H1 (cell line): Measurements from ENCODE around the gene KCNJ10. TPM values are rescaled to one million over a fixed set of nuclear protein-coding genes. Genes with fewer than 3 reads are reported as not detected.

Experiments
- CTCF ChIA-PET: fragments of 300-600 bp; sonication (Branson Sonifier 250); formaldehyde crosslinking; loops from one replicate; lab custom pipeline; 2021; ENCODE audit not compliant: partially characterized antibody; lab: Charles Lee
- POLR2A ChIA-PET: fragments of 300-600 bp; sonication (Branson Sonifier 250); formaldehyde crosslinking; loops from one replicate; lab custom pipeline; 2021; ENCODE audit warnings: inconsistent platforms; ENCODE audit not compliant: partially characterized antibody; lab: Charles Lee
- DNase-seq, 2 experiments: peaks; one replicate each; pipeline versions ENCODE4 v3.0.0 to v3.0.0-alpha.2; 2010 to 2022; ENCODE audit warnings: low spot score in 2 of 2, low read depth in 1 of 2, mixed read lengths in 1 of 2
- FAIRE-seq: peaks from 2 replicates; lab custom pipeline; 2011; peaks lifted over from hg19 to GRCh38; lab: Jason Lieb, UNC
- H2AFZ ChIP-seq: 2 replicates; pipeline ENCODE4 v1.8.1; 2012; ENCODE audit warnings: low read length, inconsistent platforms
- H2AK5ac ChIP-seq: 2 replicates; pipeline ENCODE4 v1.6.1; 2013; ENCODE audit warnings: low read depth, low read length
- H2BK120ac ChIP-seq: replicated peaks from 2 replicates; pipeline ENCODE3; 2013; ENCODE audit warnings: low read depth, low read length, inconsistent platforms
- H2BK12ac ChIP-seq: 2 replicates; pipeline ENCODE4 v1.6.1; 2013; ENCODE audit warnings: low read depth, low read length
- H2BK15ac ChIP-seq: 2 replicates; pipeline ENCODE4 v1.6.1; 2013; ENCODE audit warnings: low read length
- H2BK20ac ChIP-seq: 2 replicates; pipeline ENCODE4 v1.6.1; 2013; ENCODE audit warnings: low read length
- H2BK5ac ChIP-seq: 2 replicates; pipeline ENCODE4 v1.6.1; 2013; ENCODE audit warnings: low read depth, low read length
- H3K14ac ChIP-seq: 2 replicates; pipeline ENCODE4 v1.6.1; 2013; ENCODE audit warnings: inconsistent platforms; ENCODE audit not compliant: insufficient read length
- H3K18ac ChIP-seq: 2 replicates; pipeline ENCODE4 v1.6.1; 2013; ENCODE audit warnings: low read length; ENCODE audit errors: extremely low read depth
- H3K23ac ChIP-seq: 2 replicates; pipeline ENCODE4 v1.6.1; 2013; ENCODE audit warnings: inconsistent platforms; ENCODE audit not compliant: insufficient read length
- H3K23me2 ChIP-seq: 2 replicates; pipeline ENCODE4 v1.6.1; 2013; ENCODE audit warnings: low read depth, low read length
- H3K27ac ChIP-seq: 2 replicates; pipeline ENCODE4 v1.6.1; 2011; ENCODE audit warnings: low read depth, low read length, inconsistent platforms
- H3K27me3 ChIP-seq, 4 experiments: replicated peaks in 1 of 4; 1 replicate in 1 of 4; 2 replicates in 3 of 4; pipeline versions ENCODE4 v1.6.1 to v1.8.1; 2011 to 2013; ENCODE audit warnings: low read length in 3 of 4, mild to moderate bottlenecking in 3 of 4, inconsistent platforms in 2 of 4, mixed read lengths in 2 of 4, moderate library complexity in 1 of 4; ENCODE audit not compliant: control insufficient read depth in 3 of 4, insufficient read depth in 3 of 4; ENCODE audit errors: extremely low read depth in 1 of 4
- H3K36me3 ChIP-seq, 4 experiments: 2 replicates each; pipeline versions ENCODE4 v1.6.1 to v1.8.1; 2011 to 2013; ENCODE audit warnings: mild to moderate bottlenecking in 4 of 4, low read length in 3 of 4, moderate library complexity in 2 of 4, control low read depth in 1 of 4, inconsistent platforms in 1 of 4; ENCODE audit not compliant: insufficient read depth in 4 of 4, control insufficient read depth in 2 of 4
- H3K4ac ChIP-seq: replicated peaks from 2 replicates; pipeline ENCODE3; 2013; ENCODE audit warnings: low read length, low read depth, mixed read lengths, inconsistent platforms; ENCODE audit not compliant: insufficient read length
- H3K4me1 ChIP-seq, 4 experiments: replicated peaks in 1 of 4; 1 replicate in 1 of 4; 2 replicates in 3 of 4; pipeline versions ENCODE4 v1.6.1 to v1.8.1; 2011 to 2013; ENCODE audit warnings: low read length in 3 of 4, inconsistent platforms in 2 of 4, mixed read lengths in 1 of 4; ENCODE audit not compliant: insufficient read depth in 4 of 4, control insufficient read depth in 3 of 4
- H3K4me2 ChIP-seq, 2 experiments: 2 replicates each; pipeline versions ENCODE4 v1.6.1 to v1.8.1; 2011 to 2013; ENCODE audit warnings: low read depth in 2 of 2, low read length in 2 of 2, control low read depth in 1 of 2, inconsistent platforms in 1 of 2, mild to moderate bottlenecking in 1 of 2; ENCODE audit not compliant: insufficient read depth in 1 of 2
- H3K4me3 ChIP-seq, 4 experiments: fragments of 200-600, 300-600 bp in 1 of 4; sonication (generic), shearing (Covaris generic), sonication (Bioruptor Twin) in 1 of 4; 2 replicates each; pipeline versions ENCODE4 v1.5.1 to v1.8.1; 2011 to 2016; ENCODE audit warnings: low read length in 4 of 4, low read depth in 3 of 4, control low read depth in 2 of 4, inconsistent platforms in 2 of 4, mild to moderate bottlenecking in 2 of 4, mixed read lengths in 1 of 4, moderate library complexity in 1 of 4; ENCODE audit not compliant: insufficient read depth in 2 of 4; ENCODE audit errors: extremely low read depth in 1 of 4
- H3K56ac ChIP-seq: replicated peaks from 2 replicates; pipeline ENCODE3; 2013; ENCODE audit warnings: low read depth, mild to moderate bottlenecking, mixed read lengths, low read length, inconsistent platforms; ENCODE audit not compliant: insufficient read length
- H3K79me1 ChIP-seq: 2 replicates; pipeline ENCODE4 v1.6.1; 2013; ENCODE audit warnings: low read depth, low read length, control low read depth
- H3K79me2 ChIP-seq, 2 experiments: 2 replicates each; pipeline versions ENCODE4 v1.6.1 to v1.8.1; 2012 to 2013; ENCODE audit warnings: low read length in 2 of 2, mild to moderate bottlenecking in 2 of 2, inconsistent platforms in 1 of 2; ENCODE audit not compliant: insufficient read depth in 2 of 2, control insufficient read depth in 1 of 2
- H3K9ac ChIP-seq, 4 experiments: replicated peaks in 1 of 4; 1 replicate in 1 of 4; 2 replicates in 3 of 4; pipeline versions ENCODE4 v1.6.1 to v1.8.1; 2011 to 2013; ENCODE audit warnings: low read depth in 3 of 4, low read length in 3 of 4, control low read depth in 2 of 4, mild to moderate bottlenecking in 2 of 4, moderate library complexity in 2 of 4, inconsistent platforms in 1 of 4; ENCODE audit errors: extremely low read depth in 1 of 4
- H3K9me3 ChIP-seq, 2 experiments: 2 replicates each; pipeline versions ENCODE4 v1.6.1 to v1.8.1; 2012 to 2013; ENCODE audit warnings: mild to moderate bottlenecking in 2 of 2, moderate library complexity in 2 of 2, control low read depth in 1 of 2, inconsistent platforms in 1 of 2, low read depth in 1 of 2, low read length in 1 of 2, mixed read lengths in 1 of 2; ENCODE audit not compliant: insufficient read depth in 2 of 2
- H4K20me1 ChIP-seq, 2 experiments: replicated peaks in 1 of 2; 2 replicates each; pipeline versions ENCODE3 to v1.8.1; 2011 to 2013; ENCODE audit warnings: inconsistent platforms in 2 of 2, low read length in 2 of 2, mild to moderate bottlenecking in 1 of 2; ENCODE audit not compliant: insufficient read depth in 2 of 2, control insufficient read depth in 1 of 2
- H4K5ac ChIP-seq: 2 replicates; pipeline ENCODE4 v1.6.1; 2013; ENCODE audit warnings: low read length, low read depth, mixed read lengths, inconsistent platforms; ENCODE audit not compliant: insufficient read length
- H4K8ac ChIP-seq: 2 replicates; pipeline ENCODE4 v1.8.0; 2013; ENCODE audit warnings: mild to moderate bottlenecking, moderate library complexity, low read length, inconsistent platforms; ENCODE audit not compliant: insufficient read depth; ENCODE audit errors: extremely low read depth
- H4K91ac ChIP-seq: replicated peaks from 2 replicates; pipeline ENCODE3; 2013; ENCODE audit warnings: low read length, mixed read lengths, inconsistent platforms; ENCODE audit not compliant: insufficient read length
- BACH1 ChIP-seq: IDR thresholded peaks from 2 replicates; pipeline ENCODE4 v1.6.1; 2012; ENCODE audit warnings: low read length, improper control_type of control experiment
- BCL11A ChIP-seq, 2 experiments: IDR thresholded peaks; one replicate each; pipeline ENCODE4 v1.6.1; 2011; ENCODE audit warnings: low read depth in 2 of 2, low read length in 2 of 2, mild to moderate bottlenecking in 2 of 2
- BRCA1 ChIP-seq: IDR thresholded peaks from 2 replicates; pipeline ENCODE4 v1.6.1; 2012; ENCODE audit warnings: low read depth, low read length, improper control_type of control experiment
- EP300 ChIP-seq, 2 experiments: IDR thresholded peaks; 1 replicate in 1 of 2; 2 replicates in 1 of 2; pipeline ENCODE4 v1.6.1; 2011 to 2012; ENCODE audit warnings: low read depth in 2 of 2, low read length in 2 of 2, mild to moderate bottlenecking in 2 of 2, borderline replicate concordance in 1 of 2, inconsistent platforms in 1 of 2, moderate library complexity in 1 of 2
- FOSL1 ChIP-seq: IDR thresholded peaks from 2 replicates; pipeline ENCODE4 v1.6.1; 2011; ENCODE audit warnings: mild to moderate bottlenecking, low read depth, low read length, moderate library complexity; ENCODE audit not compliant: insufficient read depth
- JUND ChIP-seq: IDR thresholded peaks from 2 replicates; pipeline ENCODE4 v1.6.1; 2011; ENCODE audit warnings: mild to moderate bottlenecking, improper control_type of control experiment, low read length
- NANOG ChIP-seq: IDR thresholded peaks from 2 replicates; pipeline ENCODE4 v1.6.1; 2011; ENCODE audit warnings: low read length, low read depth, mild to moderate bottlenecking, inconsistent platforms; ENCODE audit not compliant: insufficient read depth, poor library complexity, severe bottlenecking
- RXRA ChIP-seq: IDR thresholded peaks from 2 replicates; pipeline ENCODE4 v1.6.1; 2011; ENCODE audit warnings: low read depth, mild to moderate bottlenecking, low read length, moderate library complexity; ENCODE audit not compliant: insufficient read depth
- SIX5 ChIP-seq: IDR thresholded peaks from 2 replicates; pipeline ENCODE4 v1.6.1; 2011; ENCODE audit warnings: mild to moderate bottlenecking, low read depth, low read length
- WGBS, 2 experiments: shearing (Covaris generic) in 1 of 2; methylation state at CpG; one replicate each; pipeline versions ENCODE4 v1.1.6 to v1.1.7; 2013 to 2015; ENCODE audit warnings: low lambda C conversion rate in 2 of 2, mixed read lengths in 2 of 2, inconsistent platforms in 1 of 2, low coverage in 1 of 2, missing lambda C conversion rate in 1 of 2; ENCODE audit not compliant: insufficient replicate concordance in 2 of 2, insufficient coverage in 1 of 2, insufficient read length in 1 of 2; ENCODE audit errors: extremely low coverage in 1 of 2, missing lambda C conversion rate in 1 of 2; 5-methylcytosine and 5-hydroxymethylcytosine counted together
- polyA plus RNA-seq, 7 experiments: library from polyadenylated mRNA; depleted of rRNA in 3 of 7; stranded (reverse) in 5 of 7; unstranded in 2 of 7; fragments of >200 nt in 5 of 7; fragments of 200-250 nt in 2 of 7; gene quantifications; 1 replicate in 5 of 7; 2 replicates in 1 of 7; 4 replicates in 1 of 7; pipeline versions ENCODE4 v1.2.1 to v1.2.3, GENCODE V29; 2011 to 2013; ENCODE audit warnings: missing spikeins in 2 of 7, mixed read lengths in 2 of 7
- total RNA-seq: library from RNA; stranded (reverse); fragmentation: NEBNext Ultra II Directional; extraction: Animal tissue kit (Norgen Biotek cat#: 25700); gene quantifications from 2 replicates; pipeline ENCODE4 v1.2.1, GENCODE V29; 2021

Gene KCNJ10
- total and polyA plus RNA-seq, 2 of the 8 experiments (the other 6 are each of a cell fraction or from before 2014, with no cell fraction given): 1.7 to 2.4 TPM

DNA sequence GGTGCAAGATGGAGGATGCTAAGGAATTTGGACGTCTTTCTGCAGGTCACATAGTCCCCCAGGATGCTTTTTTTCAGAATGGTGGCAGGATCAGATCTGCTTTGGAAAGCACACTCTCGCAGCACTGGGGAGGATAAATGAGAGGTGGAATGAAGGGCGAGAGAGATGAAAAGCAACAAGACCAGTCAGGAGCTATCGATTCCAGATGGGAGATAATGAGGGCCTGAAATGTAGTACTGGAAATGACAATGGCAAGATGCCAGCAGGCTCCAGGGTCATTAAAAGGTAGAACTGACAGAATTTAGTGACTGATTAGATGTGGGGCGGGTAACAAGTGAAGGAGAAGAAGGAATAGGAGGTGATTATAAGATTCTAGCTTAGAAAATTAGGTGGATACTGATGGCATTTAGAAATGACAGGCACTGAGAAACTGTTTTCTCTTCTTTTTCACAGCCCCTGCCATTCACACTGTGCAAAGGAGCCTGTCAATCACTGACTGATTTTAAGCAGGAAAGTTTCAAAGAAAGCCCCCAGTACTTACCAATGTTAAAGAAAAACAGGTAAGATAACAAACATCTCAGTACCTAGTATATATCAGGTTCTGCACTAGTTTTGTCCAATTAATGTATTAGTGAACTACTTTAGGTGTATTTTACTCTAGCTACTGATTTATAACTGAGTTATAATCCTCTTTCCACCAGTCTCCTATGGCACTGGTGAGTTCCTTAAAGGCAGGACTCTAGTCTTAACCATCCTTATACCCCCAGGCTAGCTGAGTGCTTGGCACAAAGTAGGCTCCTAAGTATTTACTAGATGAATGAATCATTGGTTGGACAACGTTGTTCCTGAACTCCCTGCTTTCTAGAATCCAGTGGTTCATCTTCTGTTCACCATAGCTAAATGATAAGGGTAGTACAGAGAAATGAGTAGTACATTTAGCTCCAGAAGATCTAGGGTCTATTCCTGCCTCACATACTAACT, 47.3 kb downstream of the KCNJ10 start:
- Histone ChIP-seq H2AK5ac (no peak overlapping the region), H3K79me1 (no peaks in the 10 kb centered on the region), H3K14ac (no peak overlapping the region), H3K4me1 (no peaks in the 10 kb centered on the region), H3K4me3 (no peak overlapping the region), H4K8ac (no peak overlapping the region), H3K4ac (no peak overlapping the region), H3K56ac (no peak overlapping the region), H2AFZ (no peak overlapping the region), H2BK12ac (no peak overlapping the region), H3K18ac (no peak overlapping the region), H3K4me2 (no peak overlapping the region), H3K23ac (no peak overlapping the region), H2BK5ac (no peak overlapping the region), H3K27ac (no peak overlapping the region), H2BK120ac (no peak overlapping the region), H3K9me3 (no peaks in the 10 kb centered on the region), H3K27me3 (no peaks in the 10 kb centered on the region), H3K36me3 (no peaks in the 10 kb centered on the region; a peak in 1 of 8 replicates), H3K9ac (no peak overlapping the region), H2BK20ac (no peak overlapping the region), H3K23me2 (no peaks in the 10 kb centered on the region), H4K20me1 (no peaks in the 10 kb centered on the region), H4K5ac (no peak overlapping the region), H4K91ac (no peak overlapping the region), H2BK15ac (no peak overlapping the region), H3K79me2 (no peaks in the 10 kb centered on the region)
- CTCF ChIA-PET: interaction anchor here (0.9 to 11.8 kb wide), 8 partner anchors 16 to 224 kb away, joined by 3 to 129 read pairs (median 4); no protein-coding TSS in a partner anchor
- POLR2A ChIA-PET: interaction anchor here (0.9 kb wide), 1 partner anchor 97 kb away, joined by 3 read pairs; the partner anchor contains the start of gene TAGLN2
- DNase-seq (no peak), FAIRE-seq (no peak)
- 77% methylated on average over 6 of the region's 6 CpGs; no CpG with 5 or more reads in 1 of the 2 experiments for WGBS, 2 experiments
- TF ChIP-seq NANOG: no peak
- TF ChIP-seq SIX5: no peak
- no peak for TF ChIP-seq JUND
- no peak for TF ChIP-seq BACH1
- TF ChIP-seq BCL11A (IDR thresholded peaks at IDR 0.05; ENCODE audit: low read depth in 2 of 2, low read length in 2 of 2): no peak
- no peak for TF ChIP-seq RXRA
- no peak for TF ChIP-seq FOSL1
- no peak for TF ChIP-seq EP300 (IDR thresholded peaks at IDR 0.05; ENCODE audit: borderline replicate concordance in 1 of 2, low read depth in 2 of 2, low read length in 2 of 2)
- no peak for TF ChIP-seq BRCA1
